Endothelial cell of umbilical vein (primary cell): Measurements from ENCODE around the gene RBM42.

Experiments used
- CTCF ChIP-seq, 2 donors: IDR thresholded peaks; 1 replicate in 1 of 2; 2 replicates in 1 of 2; pipeline ENCODE4 v1.5.1; 2011; ENCODE audit warnings: low read length in 2 of 2, mild to moderate bottlenecking in 2 of 2, moderate library complexity in 2 of 2, control low read depth in 1 of 2, inconsistent platforms in 1 of 2, low read depth in 1 of 2; ENCODE audit not compliant: insufficient read depth in 1 of 2; ENCODE audit errors: extremely low read depth in 1 of 2
- EZH2 ChIP-seq: IDR thresholded peaks from 2 replicates; pipeline ENCODE4 v1.6.1; 2012; ENCODE audit warnings: borderline replicate concordance, low read depth, mild to moderate bottlenecking, moderate library complexity, low read length, inconsistent platforms; ENCODE audit not compliant: severe bottlenecking

GRCh38 chr19:35618857-35619256 is 10.0 kb upstream of the RBM42 start:
- TF ChIP-seq CTCF (IDR thresholded peaks at IDR 0.05; ENCODE audit: extremely low read depth in 1 of 2, insufficient read depth in 1 of 2, low read depth in 1 of 2, low read length in 2 of 2) (no peak), EZH2 (no peak)
